Measurements from ENCODE around the gene ENTPD2.
A peak's percentile ranks its signal among the peaks of the same experiment; 100 is the strongest.

The ENTPD2 gene

GRCh38 chr9:137053944-137054931 is at the start of gene ENTPD2:
TSS of gene ENTPD2 (minus strand) at chr9:137054061. CDS start at chr9:137053997, 64 bp downstream.
- DNase-seq = peak; percentile 89

GRCh38 chr9:137103206-137103999 is 49.5 kb upstream of the ENTPD2 start:
- no peak for DNase-seq

- no peak for DNase-seq
Measured at GRCh38 chr9:137099231-137099630, 45.4 kb upstream of the ENTPD2 start.

- DNase-seq = no peak
Measured at GRCh38 chr9:137097761-137098462, 44.1 kb upstream of the ENTPD2 start.

- DNase-seq = no peak
Measured at GRCh38 chr9:137096785-137097546, 43.1 kb upstream of the ENTPD2 start.

- no peak for DNase-seq
Measured at GRCh38 chr9:137095664-137096517, 42.0 kb upstream of the ENTPD2 start.

GRCh38 chr9:137089232-137089947 is 35.5 kb upstream of the ENTPD2 start:
- no peak for DNase-seq

GRCh38 chr9:137088121-137088520 is 34.3 kb upstream of the ENTPD2 start:
- DNase-seq = no peak

- no peak for DNase-seq
Measured at GRCh38 chr9:137087409-137087925, 33.6 kb upstream of the ENTPD2 start.

- peak; percentile 99 for DNase-seq
Measured at GRCh38 chr9:137086531-137087408, 32.9 kb upstream of the ENTPD2 start, which contains the start of gene MAN1B1. TSS of gene MAN1B1 (plus strand) at chr9:137086985. CDS start at chr9:137087000, 15 bp downstream.

GRCh38 chr9:137085920-137086530 is 32.2 kb upstream of the ENTPD2 start:
- no peak for DNase-seq

- no peak for DNase-seq
Measured at GRCh38 chr9:137084526-137084925, 30.7 kb upstream of the ENTPD2 start.

- DNase-seq = no peak
Measured at GRCh38 chr9:137083394-137084004, 29.6 kb upstream of the ENTPD2 start.

GRCh38 chr9:137082925-137083290 is 29.0 kb upstream of the ENTPD2 start:
- DNase-seq = no peak

GRCh38 chr9:137082222-137082924 is 28.5 kb upstream of the ENTPD2 start:
- no peak for DNase-seq

GRCh38 chr9:137080260-137081122 is 26.6 kb upstream of the ENTPD2 start:
- no peak for DNase-seq

GRCh38 chr9:137079401-137079787 is 25.5 kb upstream of the ENTPD2 start:
- no peak for DNase-seq

Data from NCI-H345 (cell line).